ENCODE results near the gene UFL1.
A peak's percentile ranks its signal among the peaks of the same experiment; 100 is the strongest.
"Not testable (repeated sequence)": the region's sequence is repeated elsewhere in the genome, so short reads cannot be mapped to it uniquely, and the experiment has no call there.

UFL1 gene

GRCh38 chr6:96554558-96554957, 33.0 kb downstream of the UFL1 start:
- H3K27ac Mint-ChIP-seq = no peak overlapping the region
- no peaks in the 10 kb centered on the region for H3K27me3 Mint-ChIP-seq (ENCODE audit: low read depth)
- peaks cover 10% of the 10 kb centered on the region for H3K4me1 Mint-ChIP-seq
- no peaks in the 10 kb centered on the region for H3K9me3 Mint-ChIP-seq
- peaks cover 68% of the 10 kb centered on the region for H3K36me3 Mint-ChIP-seq (ENCODE audit: low read depth)
- no peak overlapping the region for H3K4me3 Mint-ChIP-seq
- TF ChIP-seq, protein P1, sequence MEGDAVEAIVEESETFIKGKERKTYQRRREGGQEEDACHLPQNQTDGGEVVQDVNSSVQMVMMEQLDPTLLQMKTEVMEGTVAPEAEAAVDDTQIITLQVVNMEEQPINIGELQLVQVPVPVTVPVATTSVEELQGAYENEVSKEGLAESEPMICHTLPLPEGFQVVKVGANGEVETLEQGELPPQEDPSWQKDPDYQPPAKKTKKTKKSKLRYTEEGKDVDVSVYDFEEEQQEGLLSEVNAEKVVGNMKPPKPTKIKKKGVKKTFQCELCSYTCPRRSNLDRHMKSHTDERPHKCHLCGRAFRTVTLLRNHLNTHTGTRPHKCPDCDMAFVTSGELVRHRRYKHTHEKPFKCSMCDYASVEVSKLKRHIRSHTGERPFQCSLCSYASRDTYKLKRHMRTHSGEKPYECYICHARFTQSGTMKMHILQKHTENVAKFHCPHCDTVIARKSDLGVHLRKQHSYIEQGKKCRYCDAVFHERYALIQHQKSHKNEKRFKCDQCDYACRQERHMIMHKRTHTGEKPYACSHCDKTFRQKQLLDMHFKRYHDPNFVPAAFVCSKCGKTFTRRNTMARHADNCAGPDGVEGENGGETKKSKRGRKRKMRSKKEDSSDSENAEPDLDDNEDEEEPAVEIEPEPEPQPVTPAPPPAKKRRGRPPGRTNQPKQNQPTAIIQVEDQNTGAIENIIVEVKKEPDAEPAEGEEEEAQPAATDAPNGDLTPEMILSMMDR (IDR thresholded peaks at IDR 0.05; ENCODE audit: unreplicated experiment in 3 of 3) = no peak

DNA sequence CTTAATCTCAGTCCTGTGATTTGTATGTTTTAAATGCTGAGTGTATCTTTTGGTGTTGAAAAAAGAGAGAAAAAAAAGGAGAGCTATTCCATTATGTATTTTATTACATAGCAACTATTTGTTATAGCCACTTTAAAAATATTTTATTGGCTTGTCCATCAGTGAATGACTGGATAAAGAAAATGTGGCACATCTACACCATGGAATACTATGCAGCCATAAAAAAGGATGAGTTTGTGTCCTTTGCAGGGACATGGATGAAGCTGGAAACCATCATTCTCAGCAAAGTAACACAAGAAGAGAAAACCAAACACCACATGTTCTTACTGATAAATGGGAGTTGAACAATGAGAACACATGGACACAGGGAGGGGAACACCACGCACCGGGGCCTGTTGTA, 38.1 kb downstream of the UFL1 start:
- H3K4me1 Mint-ChIP-seq = peaks cover 10% of the 10 kb centered on the region
- H3K4me3 Mint-ChIP-seq; H3K27ac Mint-ChIP-seq; H3K9me3 Mint-ChIP-seq; H3K27me3 Mint-ChIP-seq (ENCODE audit: low read depth): not testable (repeated sequence)
- peaks cover 27% of the 10 kb centered on the region for H3K36me3 Mint-ChIP-seq (ENCODE audit: low read depth)

DNA sequence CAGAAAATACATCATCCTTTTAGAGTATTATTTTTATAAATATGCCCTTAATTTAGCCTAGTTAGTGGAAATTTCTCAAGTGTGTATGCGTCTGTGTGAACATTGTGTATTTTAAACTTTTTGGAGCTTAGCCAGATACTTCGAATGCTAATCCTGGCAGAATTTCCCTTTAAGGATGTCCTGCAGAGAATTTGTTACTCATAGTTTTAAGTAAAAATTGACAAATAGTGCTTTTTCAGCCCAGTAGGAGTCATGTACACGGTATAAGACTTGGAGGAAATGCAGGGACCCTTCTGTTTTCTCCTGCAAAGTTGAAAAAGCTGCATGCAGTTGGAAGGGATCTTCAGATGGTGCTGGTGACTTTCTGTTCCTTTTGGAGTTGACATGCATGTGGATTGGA, 41.3 kb downstream of the UFL1 start, which contains the start of gene FHL5:
Gene FHL5, plus strand, starts transcription at position 243 of the 400 bp plus-strand sequence. CDS start 40,486 bp downstream, outside the sequence.
- Mint-ChIP-seq H3K4me1 (peaks cover 10% of the 10 kb centered on the region), H3K9me3 (peaks cover 1% of the 10 kb centered on the region)
- TF ChIP-seq, protein P1 (IDR thresholded peaks at IDR 0.05; ENCODE audit: unreplicated experiment in 3 of 3) = no peak

GRCh38 chr6:96563853-96564252, 42.2 kb downstream of the UFL1 start:
- H3K27me3 Mint-ChIP-seq (ENCODE audit: low read depth) = peaks cover 4% of the 10 kb centered on the region
- peaks cover 4% of the 10 kb centered on the region for H3K9me3 Mint-ChIP-seq
- H3K4me1 Mint-ChIP-seq = peaks cover 3% of the 10 kb centered on the region
- H3K27ac Mint-ChIP-seq = peak overlapping the region in 1 of 3 experiments; percentile 91
- H3K4me3 Mint-ChIP-seq = peak overlapping the region in 2 of 3 experiments; percentile 43 to 61
- H3K36me3 Mint-ChIP-seq (ENCODE audit: low read depth) = no peaks in the 10 kb centered on the region
- TF ChIP-seq, protein P1 (IDR thresholded peaks at IDR 0.05; ENCODE audit: unreplicated experiment in 3 of 3) = no peak

More for the DNA sequence above, 41.3 kb downstream of the UFL1 start, which contains the start of gene FHL5:
- Mint-ChIP-seq H3K27me3 (ENCODE audit: low read depth) (peaks cover 4% of the 10 kb centered on the region), H3K27ac (peak within 1 kb of the TSS in 2 of 3 experiments; percentile 83 to 91), H3K36me3 (ENCODE audit: low read depth) (no peaks in the 10 kb centered on the region), H3K4me3 (peak within 1 kb of the TSS in 2 of 3 experiments; percentile 58 to 74)

GRCh38 chr6:96570053-96570452, 48.4 kb downstream of the UFL1 start:
- H3K4me3 Mint-ChIP-seq = no peak overlapping the region
- no peak overlapping the region for H3K27ac Mint-ChIP-seq
- H3K27me3 Mint-ChIP-seq (ENCODE audit: low read depth) = no peaks in the 10 kb centered on the region
- H3K9me3 Mint-ChIP-seq = peaks cover 26% of the 10 kb centered on the region
- no peaks in the 10 kb centered on the region for H3K36me3 Mint-ChIP-seq (ENCODE audit: low read depth)
- H3K4me1 Mint-ChIP-seq = no peaks in the 10 kb centered on the region
- TF ChIP-seq, protein P1 (IDR thresholded peaks at IDR 0.05; ENCODE audit: unreplicated experiment in 3 of 3) = no peak

DNA sequence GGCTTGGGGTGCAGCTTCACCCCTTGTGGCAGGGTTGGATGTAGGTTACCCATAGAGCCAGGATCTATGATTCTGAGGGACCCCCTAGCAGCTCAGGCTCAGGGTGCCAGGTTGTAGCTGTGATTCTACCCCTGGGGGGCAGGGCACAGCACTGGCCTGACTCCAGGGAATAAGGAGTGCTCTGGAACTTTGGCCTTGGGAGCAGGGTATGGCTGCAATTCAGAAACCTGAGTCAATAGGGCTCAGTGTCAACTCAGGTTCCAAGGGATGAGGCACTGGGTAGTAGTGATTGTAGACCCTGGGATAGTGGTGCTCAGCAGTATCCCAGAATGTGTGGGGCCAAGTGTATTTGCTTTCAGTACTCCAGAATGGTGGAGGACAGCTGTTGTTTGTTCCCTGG, 49.9 kb downstream of the UFL1 start:
- Mint-ChIP-seq H3K9me3 (peaks cover 26% of the 10 kb centered on the region), H3K27ac (no peak overlapping the region), H3K36me3 (ENCODE audit: low read depth) (no peaks in the 10 kb centered on the region), H3K4me3 (no peak overlapping the region), H3K4me1 (no peaks in the 10 kb centered on the region), H3K27me3 (ENCODE audit: low read depth) (no peaks in the 10 kb centered on the region)
- TF ChIP-seq, protein P1 (IDR thresholded peaks at IDR 0.05; ENCODE audit: unreplicated experiment in 3 of 3) = no peak
